HG02884 (cell line): Measurements from ENCODE around the gene NDUFA11.

ENCODE experiments used
- ATAC-seq: cut with Tn5 transposase; IDR thresholded peaks from one replicate; pipeline ENCODE4 v1.9.1; 2021; ENCODE audit warnings: mild to moderate bottlenecking, moderate library complexity; ENCODE audit not compliant: unreplicated experiment

Gene NDUFA11

DNA sequence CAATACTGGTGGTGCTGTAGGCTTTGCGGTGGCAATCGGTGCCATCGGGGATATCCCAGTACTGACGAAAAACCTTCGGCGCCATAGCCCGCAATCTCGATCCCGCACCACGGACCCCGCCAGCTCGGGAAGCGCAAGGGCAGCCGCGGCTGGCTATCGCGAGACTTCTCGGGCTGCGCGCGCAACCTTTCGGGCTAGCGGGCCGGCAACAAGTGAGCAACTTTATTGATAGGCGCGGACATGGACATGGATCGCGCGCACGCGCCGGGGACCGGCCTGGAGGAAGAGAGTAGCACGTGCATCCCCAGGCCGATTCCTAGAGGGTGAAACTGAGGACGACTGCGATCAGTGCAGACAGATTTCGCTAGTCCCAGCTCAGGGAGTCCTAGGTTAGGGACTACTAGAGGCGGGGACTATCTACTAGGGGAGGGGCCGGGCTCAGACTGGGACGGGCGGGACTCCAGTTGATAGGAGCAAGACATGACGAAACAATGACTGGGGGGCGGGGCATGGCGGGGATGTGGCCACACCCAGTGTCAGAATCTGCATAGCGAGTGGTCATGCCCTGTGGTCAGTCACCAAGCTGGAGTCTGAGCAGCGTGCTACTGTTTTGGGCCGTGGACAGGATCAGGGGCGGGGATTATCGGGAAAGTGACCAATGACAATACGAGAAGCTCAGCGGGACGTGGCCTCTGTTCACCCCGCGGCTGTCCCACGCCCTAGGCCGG is at the start of gene NDUFA11:
Gene NDUFA11, minus strand, starts transcription at position 167 of the 728 bp plus-strand sequence. Its CDS starts 82 bp downstream, at position 85.
- peak; percentile 27 for ATAC-seq

- ATAC-seq = no peak
Measured at GRCh38 chr19:5953030-5953589, 49.5 kb upstream of the NDUFA11 start.

DNA sequence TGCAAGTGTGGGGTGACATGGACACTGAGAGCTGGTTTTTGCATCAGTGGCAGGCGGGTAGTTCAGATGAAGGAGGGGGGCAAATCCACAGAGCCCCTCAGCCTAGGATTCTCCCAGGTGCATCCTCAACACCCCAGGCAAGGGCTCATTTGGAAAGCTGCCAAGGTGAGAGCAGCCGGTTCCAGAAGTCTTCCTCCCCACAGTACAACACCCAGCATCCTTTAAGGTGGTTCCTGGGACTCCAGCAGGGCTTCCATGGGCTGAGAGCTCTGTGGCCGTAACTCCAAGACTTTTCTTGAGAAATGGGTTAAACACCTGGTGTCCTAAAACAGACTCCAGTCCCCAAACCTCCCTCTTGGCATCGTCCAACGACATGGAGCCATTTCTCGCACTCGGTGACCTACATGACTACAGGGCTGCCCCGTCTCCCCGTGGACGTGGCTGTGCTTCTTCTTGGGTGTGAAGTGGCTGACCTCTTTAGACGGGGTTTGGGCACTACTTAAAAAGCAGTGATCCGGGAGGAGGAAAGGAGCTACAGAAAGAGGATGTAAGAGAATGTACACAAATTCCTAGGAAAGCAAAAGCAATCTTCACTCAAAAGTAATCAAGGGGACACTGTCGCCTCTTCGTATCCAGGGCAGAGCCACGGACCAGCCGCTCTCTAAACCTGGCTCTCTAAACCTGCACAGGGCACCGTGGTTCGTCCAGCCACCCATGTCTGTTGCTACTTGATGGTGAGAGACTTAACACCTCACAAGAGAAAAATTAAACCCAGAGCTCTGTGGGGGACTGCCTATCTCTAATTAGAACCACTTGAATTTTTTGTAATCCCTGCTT is 48.8 kb upstream of the NDUFA11 start:
- ATAC-seq = no peak

DNA sequence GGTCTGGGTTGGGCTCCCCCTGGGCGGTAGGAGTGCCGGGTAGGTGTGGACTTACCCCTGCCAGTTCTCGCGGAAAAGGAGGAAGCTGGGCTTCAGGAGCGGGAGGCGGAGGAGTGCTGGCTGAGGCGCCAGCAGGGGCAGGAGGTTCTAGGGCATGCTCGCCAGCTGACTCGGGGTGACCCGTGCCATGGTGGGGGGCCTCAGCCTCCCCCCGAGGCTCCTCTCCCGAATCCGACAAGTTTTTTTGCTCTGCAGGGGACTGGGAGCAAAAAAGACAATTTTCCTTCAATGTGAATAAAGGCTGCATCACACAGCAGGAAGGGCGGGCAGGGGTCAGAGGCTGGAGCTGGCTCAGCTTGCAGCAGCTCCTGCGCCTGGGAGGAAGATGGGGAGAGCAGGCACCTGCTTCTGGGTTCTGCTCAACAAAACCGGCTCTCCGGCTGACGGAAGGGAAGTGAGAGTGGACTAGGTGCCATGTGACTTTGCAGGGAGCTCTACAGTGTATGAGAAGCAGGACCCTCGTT is 47.8 kb upstream of the NDUFA11 start:
- no peak for ATAC-seq

DNA sequence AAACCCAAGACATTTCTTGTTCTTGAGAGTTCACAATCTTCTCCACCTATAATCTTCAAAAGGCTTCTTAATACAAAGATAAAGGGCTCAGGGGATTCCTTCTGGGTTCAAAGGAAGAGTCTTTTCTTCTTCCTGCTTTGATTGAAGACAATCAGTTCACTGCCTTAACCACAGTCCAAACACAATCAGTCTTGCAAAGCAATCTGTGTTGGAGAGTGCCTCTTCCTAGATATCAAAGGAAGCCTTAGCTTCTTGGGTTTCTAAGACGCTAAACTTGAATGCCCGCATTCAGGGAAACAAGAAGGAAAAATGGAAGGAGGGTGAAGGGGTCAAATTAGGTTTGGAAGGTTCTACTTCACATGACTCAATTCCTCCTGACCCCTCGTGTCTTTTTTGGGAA is 47.2 kb upstream of the NDUFA11 start:
- ATAC-seq = no peak

DNA sequence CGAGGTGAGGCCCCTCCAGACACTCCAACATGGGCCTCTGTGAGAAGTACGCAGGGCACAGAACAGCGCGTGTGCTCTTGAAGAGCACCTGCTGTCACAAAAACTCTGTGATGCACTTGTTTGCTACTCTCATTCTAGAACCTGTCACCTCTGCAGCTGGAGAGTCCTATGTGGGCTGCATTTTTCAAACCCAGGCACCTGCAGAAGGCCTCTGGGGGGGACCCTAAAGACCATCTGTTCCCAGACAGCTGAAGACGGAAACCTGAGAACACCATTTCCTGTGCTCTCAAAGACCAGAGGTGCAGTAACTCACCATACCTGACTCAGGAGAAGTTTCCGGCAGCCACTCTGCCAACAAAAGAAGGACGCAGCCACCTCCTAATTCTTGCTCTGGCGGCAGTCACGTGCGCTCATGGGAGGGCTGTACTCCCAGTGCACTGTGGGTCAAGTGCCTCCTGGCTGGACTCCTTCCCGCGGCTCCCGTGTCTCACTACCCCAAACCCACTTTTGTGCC is 46.3 kb upstream of the NDUFA11 start:
- no peak for ATAC-seq

DNA sequence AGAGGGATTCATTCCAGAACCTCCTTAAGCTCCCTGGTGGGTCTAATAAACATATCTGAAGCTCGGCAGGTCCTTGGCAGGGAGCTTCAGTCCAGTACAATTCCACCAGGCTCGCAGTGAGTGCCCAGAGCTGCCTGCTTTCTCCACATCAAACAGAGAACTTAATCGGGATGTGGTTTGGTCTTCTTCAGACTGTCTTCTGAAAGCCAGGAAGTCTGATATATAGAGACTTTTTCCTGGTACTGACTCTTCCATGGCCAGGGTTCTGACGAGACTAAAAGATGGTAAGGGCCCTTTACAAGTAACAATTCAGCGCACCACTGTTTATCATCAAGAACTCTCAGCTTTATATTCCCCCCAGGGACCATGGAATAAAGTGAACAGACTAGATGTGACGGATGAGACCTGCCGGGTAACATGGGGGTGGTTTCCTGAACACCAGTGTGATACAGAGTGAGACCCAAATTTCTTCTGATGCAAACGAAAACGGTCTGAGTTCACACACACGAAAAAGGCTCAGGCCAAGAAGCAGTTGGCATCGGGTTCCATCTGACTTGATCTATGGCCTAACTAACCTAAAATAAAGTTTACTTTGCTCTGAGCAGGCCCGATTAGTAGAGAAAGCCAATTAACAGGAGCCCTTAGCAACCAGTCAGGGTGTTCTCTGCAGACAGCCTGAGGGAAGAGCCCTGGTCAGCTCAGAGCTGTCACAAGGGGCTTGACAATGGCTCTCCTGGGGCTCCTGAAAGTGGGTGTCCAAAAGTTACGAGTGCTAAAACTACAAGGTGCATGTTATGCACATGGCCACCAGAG is 45.4 kb upstream of the NDUFA11 start:
- ATAC-seq = no peak

- no peak for ATAC-seq
Measured at GRCh38 chr19:5947435-5947834, 43.8 kb upstream of the NDUFA11 start.

DNA sequence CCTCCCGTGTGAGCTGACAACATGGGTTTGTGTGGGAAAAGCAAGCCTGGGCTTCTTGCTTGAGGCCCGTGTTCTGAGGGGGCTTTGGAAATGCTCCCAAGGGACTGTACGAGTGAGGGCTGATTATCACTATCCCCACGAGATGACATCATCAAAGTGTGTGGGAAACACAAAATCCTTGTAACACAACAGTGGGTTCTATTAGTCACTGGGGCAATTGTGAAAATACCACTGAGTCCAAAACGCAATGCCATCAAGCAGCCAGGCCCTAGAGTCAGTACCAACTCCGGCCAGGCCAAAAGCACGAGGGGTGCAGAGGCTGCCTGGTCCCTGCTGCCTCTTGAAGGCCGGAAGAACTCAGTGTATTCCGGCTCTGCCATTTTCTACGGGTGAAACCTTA is 40.0 kb upstream of the NDUFA11 start:
- no peak for ATAC-seq

- no peak for ATAC-seq
Measured at GRCh38 chr19:5943045-5943444, 39.5 kb upstream of the NDUFA11 start.

- no peak for ATAC-seq
Measured at GRCh38 chr19:5941673-5942072, 38.1 kb upstream of the NDUFA11 start.

GRCh38 chr19:5940260-5941208 is 36.9 kb upstream of the NDUFA11 start:
- ATAC-seq = no peak

DNA sequence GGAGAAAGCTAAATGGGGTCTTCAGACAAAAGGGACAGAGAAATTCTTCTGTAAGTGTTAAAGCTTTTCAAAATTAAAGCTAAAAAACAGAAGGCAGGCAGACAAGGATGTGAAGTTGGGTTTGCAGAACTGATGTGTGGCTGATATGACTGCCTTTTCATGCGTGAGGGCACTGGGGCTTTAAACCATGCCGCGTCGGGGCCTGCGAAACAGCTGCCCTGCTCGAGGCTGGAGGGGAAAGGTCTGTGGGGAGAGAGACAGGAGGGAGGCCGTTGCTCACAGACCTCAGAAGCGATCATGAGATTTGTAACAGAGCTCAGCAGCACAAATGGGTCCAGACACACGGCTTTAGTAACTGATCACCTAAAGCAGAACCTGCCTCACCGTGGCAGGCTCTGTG is 34.0 kb upstream of the NDUFA11 start:
- ATAC-seq = no peak

DNA sequence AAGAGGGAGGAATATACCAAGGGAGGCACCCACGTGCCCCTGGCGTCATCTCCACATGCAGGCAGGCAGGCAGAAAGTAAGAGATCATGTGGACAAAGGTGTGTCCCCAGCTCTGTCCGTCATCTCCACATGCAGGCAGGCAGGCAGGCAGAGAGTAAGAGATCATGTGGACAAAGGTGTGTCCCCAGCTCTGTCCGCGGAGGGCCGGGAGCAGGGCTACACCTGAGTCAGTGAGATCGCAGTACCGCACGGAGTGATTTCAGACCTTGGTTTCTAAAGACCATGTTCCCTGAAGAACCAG is 32.7 kb upstream of the NDUFA11 start:
- no peak for ATAC-seq

- no peak for ATAC-seq
Measured at GRCh38 chr19:5935473-5936291, 32.1 kb upstream of the NDUFA11 start.

GRCh38 chr19:5934774-5935472 is 31.3 kb upstream of the NDUFA11 start:
- no peak for ATAC-seq

DNA sequence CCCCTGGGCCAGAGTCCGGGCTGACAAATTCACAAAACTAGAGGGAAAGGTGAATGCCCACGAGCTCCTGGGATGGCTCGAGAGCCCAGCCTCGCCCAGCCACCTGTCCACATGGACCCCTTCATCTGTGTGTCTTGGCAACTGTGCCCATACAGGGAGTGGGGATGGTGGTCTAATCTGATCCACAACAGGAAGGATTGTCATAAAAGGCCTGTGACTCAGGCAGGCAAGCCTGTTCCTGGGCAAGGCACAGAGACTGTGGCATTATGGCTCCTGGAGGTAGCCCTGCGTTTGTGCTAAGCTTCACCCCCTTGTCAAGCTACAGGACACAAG is 30.4 kb upstream of the NDUFA11 start:
- no peak for ATAC-seq

DNA sequence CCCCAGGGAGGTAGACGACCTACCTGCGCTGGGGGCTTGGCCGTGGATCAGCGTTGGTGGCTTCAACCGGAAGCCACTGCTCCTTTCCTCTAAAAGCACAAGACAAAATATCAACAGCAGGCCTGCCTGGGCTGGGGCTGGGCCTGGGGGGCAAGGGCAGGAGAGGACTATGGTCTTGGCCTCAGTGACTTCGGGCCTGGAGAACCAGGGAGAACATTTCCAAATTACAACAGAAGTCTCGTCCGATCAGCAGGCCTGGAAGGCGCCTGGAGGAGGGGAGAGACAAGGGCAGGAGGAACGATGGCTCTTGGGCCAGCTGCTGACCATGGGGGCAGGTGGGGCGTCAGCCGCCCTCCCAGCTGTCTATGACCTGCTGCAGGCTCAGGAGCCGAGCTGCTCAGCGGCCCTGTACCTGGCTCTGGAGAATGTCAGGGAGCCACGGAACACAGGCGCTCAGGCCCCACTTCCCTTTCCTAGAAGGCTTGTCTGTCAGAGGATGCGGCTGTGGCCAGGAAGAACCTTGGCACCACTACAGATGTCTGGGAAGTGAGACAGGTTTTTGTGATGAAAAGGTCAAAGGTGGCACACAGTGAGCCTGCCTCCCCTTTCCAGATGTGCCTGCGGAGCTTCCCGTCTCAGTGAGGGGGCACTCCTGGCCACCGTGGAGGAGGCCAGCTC is 29.9 kb upstream of the NDUFA11 start:
- ATAC-seq = no peak
